Endometrial microvascular endothelial cells (primary cell): ENCODE measurements around the gene RASD1. TPM values are rescaled to one million over a fixed set of nuclear protein-coding genes. Genes with fewer than 3 reads are reported as not detected.

Experiments used
- in situ Hi-C: cut with HindIII; loops from 2 replicates; pipeline ENCODE4 v1.10.0; 2017; ENCODE audit warnings: low sequenced_read_pairs, low pct_unique_long_range_greater_than_20kb; ENCODE audit errors: inconsistent ontology term
- total RNA-seq: library from RNA; depleted of rRNA; stranded (reverse); fragments of >200 nt; gene quantifications from one replicate; pipeline ENCODE4 v1.2.3, GENCODE V29; 2015; ENCODE audit errors: inconsistent ontology term

Gene RASD1
- total RNA-seq, 1 donor from 2014 or later: 0.65 TPM

- in situ Hi-C loops: no loop called here
These were observed 7.5 kb upstream of the RASD1 start for GRCh38 chr17:17503566-17504130.

GRCh38 chr17:17502741-17503565, 6.8 kb upstream of the RASD1 start:
- in situ Hi-C loops: no loop called here

GRCh38 chr17:17500999-17501605, 4.9 kb upstream of the RASD1 start:
- in situ Hi-C loops: no loop called here

- in situ Hi-C loops: no loop called here
These were observed 3.4 kb upstream of the RASD1 start for GRCh38 chr17:17499402-17500145.

- in situ Hi-C loops: no loop called here
These were observed 2.6 kb upstream of the RASD1 start for GRCh38 chr17:17498606-17499301.

- in situ Hi-C loops: no loop called here
These were observed 1.8 kb upstream of the RASD1 start for GRCh38 chr17:17497845-17498520.

- in situ Hi-C loops: no loop called here
These were observed 1.1 kb upstream of the RASD1 start for GRCh38 chr17:17497065-17497844.

GRCh38 chr17:17495536-17496188, 533 bp downstream of the RASD1 start:
- in situ Hi-C loops: no loop called here

- in situ Hi-C loops: no loop called here
These were observed 1.2 kb downstream of the RASD1 start for GRCh38 chr17:17494870-17495535.

GRCh38 chr17:17494499-17494869, 1.7 kb downstream of the RASD1 start:
- in situ Hi-C loops: no loop called here

- in situ Hi-C loops: no loop called here
These were observed 2.2 kb downstream of the RASD1 start for GRCh38 chr17:17493986-17494466.

- in situ Hi-C loops: no loop called here
These were observed 2.8 kb downstream of the RASD1 start for GRCh38 chr17:17493249-17493985.

- in situ Hi-C loops: no loop called here
These were observed 3.6 kb downstream of the RASD1 start for GRCh38 chr17:17492571-17492970.

GRCh38 chr17:17492085-17492484, 4.1 kb downstream of the RASD1 start:
- in situ Hi-C loops: no loop called here

GRCh38 chr17:17491546-17491988, 4.6 kb downstream of the RASD1 start:
- in situ Hi-C loops: no loop called here

GRCh38 chr17:17491031-17491471, 5.1 kb downstream of the RASD1 start:
- in situ Hi-C loops: no loop called here
